Right lobe of liver (tissue), 4 donors: ENCODE measurements around the gene CHMP6.
"Not testable (repeated sequence)": the region's sequence is repeated elsewhere in the genome, so short reads cannot be mapped to it uniquely, and the experiment has no call there.

Experiments used
- CTCF ChIP-seq, 4 donors: fragments of 200-600 bp in 3 of 4; fragments of 450-650 bp in 1 of 4; IDR thresholded peaks; one replicate each; pipeline versions ENCODE4 v1.5.1 to v1.8.0; 2016 to 2022; ENCODE audit warnings: antibody characterized with exemption in 4 of 4, mild to moderate bottlenecking in 2 of 4
- POLR2A ChIP-seq: fragments of 450-650 bp; IDR thresholded peaks from one replicate; pipeline ENCODE4 v1.6.1; 2017; ENCODE audit warnings: antibody characterized with exemption, mild to moderate bottlenecking
- donor health status: DM: no; HTN: no; CAD: no.
- donor health status: DM: no; HTN: no; CAD: no.
- donor health status: DM: no; HTN: yes; CAD: no.

- TF ChIP-seq CTCF (IDR thresholded peaks at IDR 0.05); POLR2A: not testable (repeated sequence)
Observed at GRCh38 chr17:81017330-81017729, 25.7 kb downstream of the CHMP6 start.
